ENCODE measurements around the gene CDCP2.

The CDCP2 gene

GRCh38 chr1:54152696-54153095 lies at the start of gene CDCP2:
CDCP2 (minus strand) TSS chr1:54153000; CDS start chr1:54152922, 78 bp downstream.
- no peak for DNase-seq (ENCODE audit: low read depth in 4 of 4, low spot score in 1 of 4)

- DNase-seq (ENCODE audit: low read depth in 4 of 4, low spot score in 1 of 4): peak in 1 of 4 experiments; percentile 4
Observed at GRCh38 chr1:54200519-54200997, 47.8 kb upstream of the CDCP2 start.

GRCh38 chr1:54199765-54200518 lies 47.1 kb upstream of the CDCP2 start, which contains the start of the genes CYB5RL and MRPL37:
CYB5RL (minus strand) TSS chr1:54200030; CDS start chr1:54195616, 4,414 bp downstream.
MRPL37 (plus strand) TSS chr1:54200167; CDS start chr1:54200244, 77 bp downstream.
- DNase-seq (ENCODE audit: low read depth in 4 of 4, low spot score in 1 of 4): peak; percentile 68 to 84 (median 78)

GRCh38 chr1:54199151-54199764 lies 46.5 kb upstream of the CDCP2 start:
- no peak for DNase-seq (ENCODE audit: low read depth in 4 of 4, low spot score in 1 of 4)

- no peak for DNase-seq (ENCODE audit: low read depth in 4 of 4, low spot score in 1 of 4)
Observed at GRCh38 chr1:54193453-54193852, 40.7 kb upstream of the CDCP2 start.

GRCh38 chr1:54191525-54191924 lies 38.7 kb upstream of the CDCP2 start:
- DNase-seq (ENCODE audit: low read depth in 4 of 4, low spot score in 1 of 4): no peak

GRCh38 chr1:54190526-54190925 lies 37.7 kb upstream of the CDCP2 start:
- DNase-seq (ENCODE audit: low read depth in 4 of 4, low spot score in 1 of 4): no peak

- no peak for DNase-seq (ENCODE audit: low read depth in 4 of 4, low spot score in 1 of 4)
Observed at GRCh38 chr1:54188291-54188690, 35.5 kb upstream of the CDCP2 start.

GRCh38 chr1:54186056-54186455 lies 33.3 kb upstream of the CDCP2 start:
- DNase-seq (ENCODE audit: low read depth in 4 of 4, low spot score in 1 of 4): no peak

GRCh38 chr1:54180701-54181360 lies 28.0 kb upstream of the CDCP2 start:
- no peak for DNase-seq (ENCODE audit: low read depth in 4 of 4, low spot score in 1 of 4)

GRCh38 chr1:54178296-54179070 lies 25.7 kb upstream of the CDCP2 start:
- DNase-seq (ENCODE audit: low read depth in 4 of 4, low spot score in 1 of 4): no peak

- DNase-seq (ENCODE audit: low read depth in 4 of 4, low spot score in 1 of 4): no peak
Observed at GRCh38 chr1:54177726-54178125, 24.9 kb upstream of the CDCP2 start.

- DNase-seq (ENCODE audit: low read depth in 4 of 4, low spot score in 1 of 4): no peak
Observed at GRCh38 chr1:54176621-54177327, 24.0 kb upstream of the CDCP2 start.

GRCh38 chr1:54174106-54174505 lies 21.3 kb upstream of the CDCP2 start:
- no peak for DNase-seq (ENCODE audit: low read depth in 4 of 4, low spot score in 1 of 4)

GRCh38 chr1:54173681-54174080 lies 20.9 kb upstream of the CDCP2 start:
- no peak for DNase-seq (ENCODE audit: low read depth in 4 of 4, low spot score in 1 of 4)

- DNase-seq (ENCODE audit: low read depth in 4 of 4, low spot score in 1 of 4): no peak
Observed at GRCh38 chr1:54172614-54173599, 20.1 kb upstream of the CDCP2 start.

- no peak for DNase-seq (ENCODE audit: low read depth in 4 of 4, low spot score in 1 of 4)
Observed at GRCh38 chr1:54171606-54172005, 18.8 kb upstream of the CDCP2 start.

- DNase-seq (ENCODE audit: low read depth in 4 of 4, low spot score in 1 of 4): no peak
Observed at GRCh38 chr1:54171016-54171415, 18.2 kb upstream of the CDCP2 start.

GRCh38 chr1:54169068-54169467 lies 16.3 kb upstream of the CDCP2 start:
- DNase-seq (ENCODE audit: low read depth in 4 of 4, low spot score in 1 of 4): no peak
